ENCODE results near the gene NELFB. TPM values are rescaled to one million over a fixed set of nuclear protein-coding genes. Genes with fewer than 3 reads are reported as not detected.
"Not testable (repeated sequence)": the region's sequence is repeated elsewhere in the genome, so short reads cannot be mapped to it uniquely, and the experiment has no call there.

The NELFB gene
- total and polyA plus RNA-seq, 2 donors (not counting 1 experiment from before 2014, with no cell fraction given), result 53.7 to 55.8 TPM

- no peak overlapping the region for H3K27ac ChIP-seq (ENCODE audit: low read length in 2 of 2)
- no peaks in the 10 kb centered on the region for H3K9me3 ChIP-seq (ENCODE audit: control extremely low read depth in 1 of 3, control insufficient read depth in 2 of 3, insufficient read depth in 1 of 3, low read length in 2 of 3)
- H3K4me3 ChIP-seq (ENCODE audit: control extremely low read depth in 1 of 5, extremely low read depth in 1 of 5, insufficient read depth in 1 of 5, low read depth in 2 of 5, low read length in 4 of 5), result no peak overlapping the region
- no peaks in the 10 kb centered on the region for H3K9me3 Mint-ChIP-seq (ENCODE audit: insufficient read depth)
- no peaks in the 10 kb centered on the region for H3K27me3 Mint-ChIP-seq
- intact Hi-C loops (cut with micrococcal nuclease), result no loop called here
- H2AFZ ChIP-seq (ENCODE audit: insufficient read depth, low read depth, low read length, poor library complexity, severe bottlenecking), result no peak overlapping the region
- DNase-seq (no peak), ATAC-seq (ENCODE audit: low read depth) (no peak)
- H3K9ac ChIP-seq (ENCODE audit: low read length), result no peak overlapping the region
- peaks cover 25% of the 10 kb centered on the region for H3K4me1 Mint-ChIP-seq
- H3K4me1 ChIP-seq (ENCODE audit: control insufficient read depth in 2 of 2, insufficient read depth in 2 of 2, low read length in 2 of 2), result peaks cover 17 to 27% of the 10 kb centered on the region in 2 donors
- ChIA-PET POLR2A (interaction anchor here (0.6 to 1.2 kb wide), 3 partner anchors 10 to 124 kb away, joined by 5 to 6 read pairs (median 6); no protein-coding TSS in a partner anchor), CTCF (interaction anchor here (1.1 to 3.0 kb wide), 3 partner anchors 17 to 30 kb away, joined by 3 to 18 read pairs (median 8); partner anchors contain the start of genes RNF224 and TUBB4B)
- 94% methylated on average over 11 of the region's 15 CpGs for WGBS (ENCODE audit: insufficient coverage)
- H3K36me3 ChIP-seq (replicated peaks in 1 of 2; ENCODE audit: control extremely low read depth in 1 of 2, control insufficient read depth in 1 of 2, extremely low read depth in 1 of 2, insufficient read depth in 2 of 2, low read length in 1 of 2), result peaks cover 0 to 17% of the 10 kb centered on the region in 2 experiments
- H3K27ac Mint-ChIP-seq, result peak overlapping the region; percentile 26
- no peaks in the 10 kb centered on the region for H3K27me3 ChIP-seq (replicated peaks in 1 of 4; ENCODE audit: control extremely low read depth in 1 of 4, control insufficient read depth in 3 of 4, insufficient read depth in 4 of 4, low read length in 3 of 4)
- peaks cover 18% of the 10 kb centered on the region for H4K20me1 ChIP-seq (ENCODE audit: control insufficient read depth, insufficient read depth, low read length, poor library complexity, severe bottlenecking)
- peak overlapping the region; percentile 86 for H3K4me3 Mint-ChIP-seq
- peak overlapping the region; percentile 92 for H3K4me2 ChIP-seq (replicated peaks; ENCODE audit: low read depth, low read length, poor library complexity, severe bottlenecking)
- no peak for TF ChIP-seq CTCF (IDR thresholded peaks at IDR 0.05)
- TF ChIP-seq EZH2 (IDR thresholded peaks at IDR 0.05; ENCODE audit: borderline replicate concordance, insufficient read depth, low read depth, low read length, poor library complexity, severe bottlenecking), result no peak
- peaks cover 35% of the 10 kb centered on the region for H3K79me2 ChIP-seq (ENCODE audit: control insufficient read depth, insufficient read depth, low read length)
These were observed 1.7 kb downstream of the NELFB start for GRCh38 chr9:137256856-137257255.

GRCh38 chr9:137262173-137262908, 7.2 kb downstream of the NELFB start:
- H3K4me3 ChIP-seq (ENCODE audit: control extremely low read depth in 1 of 5, extremely low read depth in 1 of 5, insufficient read depth in 1 of 5, low read depth in 2 of 5, low read length in 4 of 5); H3K27me3 ChIP-seq (replicated peaks in 1 of 4; ENCODE audit: control extremely low read depth in 1 of 4, control insufficient read depth in 3 of 4, insufficient read depth in 4 of 4, low read length in 3 of 4); H3K4me3 Mint-ChIP-seq; H3K4me2 ChIP-seq (replicated peaks; ENCODE audit: low read depth, low read length, poor library complexity, severe bottlenecking); H3K9me3 Mint-ChIP-seq (ENCODE audit: insufficient read depth); intact Hi-C loops (cut with micrococcal nuclease); H3K27ac ChIP-seq (ENCODE audit: low read length in 2 of 2); H3K9me3 ChIP-seq (ENCODE audit: control extremely low read depth in 1 of 3, control insufficient read depth in 2 of 3, insufficient read depth in 1 of 3, low read length in 2 of 3); ATAC-seq (ENCODE audit: low read depth); DNase-seq; H3K4me1 ChIP-seq (ENCODE audit: control insufficient read depth in 2 of 2, insufficient read depth in 2 of 2, low read length in 2 of 2); H2AFZ ChIP-seq (ENCODE audit: insufficient read depth, low read depth, low read length, poor library complexity, severe bottlenecking); H3K9ac ChIP-seq (ENCODE audit: low read length); H3K4me1 Mint-ChIP-seq; H3K27me3 Mint-ChIP-seq; H3K27ac Mint-ChIP-seq: not testable (repeated sequence)
- WGBS (ENCODE audit: insufficient coverage), result 61% methylated on average over 3 of the region's 15 CpGs
- Histone ChIP-seq H3K36me3 (replicated peaks in 1 of 2; ENCODE audit: control extremely low read depth in 1 of 2, control insufficient read depth in 1 of 2, extremely low read depth in 1 of 2, insufficient read depth in 2 of 2, low read length in 1 of 2) (peaks cover 0 to 30% of the 10 kb centered on the region in 2 experiments), H3K79me2 (ENCODE audit: control insufficient read depth, insufficient read depth, low read length) (peaks cover 31% of the 10 kb centered on the region), H4K20me1 (ENCODE audit: control insufficient read depth, insufficient read depth, low read length, poor library complexity, severe bottlenecking) (peaks cover 19% of the 10 kb centered on the region)
- CTCF ChIA-PET, result interaction anchor here (0.8 to 3.2 kb wide), 3 partner anchors 26 to 233 kb away, joined by 3 to 13 read pairs (median 4); no protein-coding TSS in a partner anchor
- POLR2A ChIA-PET, result interaction anchor here (0.6 kb wide), 1 partner anchor 174 kb away, joined by 3 read pairs; no protein-coding TSS in a partner anchor
- peak; percentile 43 for TF ChIP-seq CTCF (IDR thresholded peaks at IDR 0.05)

Measured in B cell (primary cell).